Activated T-cell treated with anti-CD3 and anti-CD28 coated beads for 48 hours (primary cell): ENCODE results near the gene KLHDC7A.

Experiments
- DNase-seq: peaks from one replicate; pipeline ENCODE4 v3.0.0-alpha.2; 2020; ENCODE audit warnings: low read depth

The KLHDC7A gene

GRCh38 chr1:18508084-18508483, 27.4 kb downstream of the KLHDC7A start:
- DNase-seq: no peak

GRCh38 chr1:18511149-18511873, 30.6 kb downstream of the KLHDC7A start:
- DNase-seq: no peak

GRCh38 chr1:18511874-18512150, 31.1 kb downstream of the KLHDC7A start:
- DNase-seq: no peak

GRCh38 chr1:18512883-18513282, 32.2 kb downstream of the KLHDC7A start:
- DNase-seq: no peak

GRCh38 chr1:18513995-18514394, 33.3 kb downstream of the KLHDC7A start:
- DNase-seq: no peak

GRCh38 chr1:18515120-18515667, 34.5 kb downstream of the KLHDC7A start:
- DNase-seq: no peak

- no peak for DNase-seq
These were observed 35.7 kb downstream of the KLHDC7A start for GRCh38 chr1:18516473-18516872.

GRCh38 chr1:18526436-18527275, 45.9 kb downstream of the KLHDC7A start:
- DNase-seq: no peak

GRCh38 chr1:18527514-18527913, 46.8 kb downstream of the KLHDC7A start:
- DNase-seq: no peak

GRCh38 chr1:18527921-18528320, 47.2 kb downstream of the KLHDC7A start:
- no peak for DNase-seq

- no peak for DNase-seq
These were observed 47.9 kb downstream of the KLHDC7A start for GRCh38 chr1:18528616-18529015.

GRCh38 chr1:18529714-18530113, 49.0 kb downstream of the KLHDC7A start:
- no peak for DNase-seq

GRCh38 chr1:18530587-18531502, 50.1 kb downstream of the KLHDC7A start:
- DNase-seq: no peak

- DNase-seq: no peak
These were observed 50.7 kb downstream of the KLHDC7A start for GRCh38 chr1:18531503-18531845.

GRCh38 chr1:18532390-18533170, 51.9 kb downstream of the KLHDC7A start:
- no peak for DNase-seq

- no peak for DNase-seq
These were observed 52.5 kb downstream of the KLHDC7A start for GRCh38 chr1:18533259-18533658.

GRCh38 chr1:18534810-18535205, 54.1 kb downstream of the KLHDC7A start:
- no peak for DNase-seq
